Glutamatergic neuron (in vitro differentiated cells): ENCODE measurements around the gene MN1. TPM values are rescaled to one million over a fixed set of nuclear protein-coding genes. Genes with fewer than 3 reads are reported as not detected.

Experiments used
- DNase-seq: peaks from one replicate; pipeline ENCODE4 v3.0.0; 2022
- H3K27ac Mint-ChIP-seq: one replicate; pipeline ENCODE4 v1.8.0; 2020; ENCODE audit warnings: mild to moderate bottlenecking, mixed read lengths, inconsistent platforms; ENCODE audit not compliant: unreplicated experiment
- H3K27me3 Mint-ChIP-seq: one replicate; pipeline ENCODE4 v1.8.0; 2020; ENCODE audit warnings: mild to moderate bottlenecking, moderate library complexity, mixed read lengths, inconsistent platforms; ENCODE audit not compliant: unreplicated experiment
- H3K36me3 Mint-ChIP-seq: one replicate; pipeline ENCODE4 v1.8.0; 2020; ENCODE audit warnings: mild to moderate bottlenecking, mixed read lengths, inconsistent platforms; ENCODE audit not compliant: unreplicated experiment
- H3K4me1 Mint-ChIP-seq: one replicate; pipeline ENCODE4 v1.8.0; 2020; ENCODE audit warnings: mild to moderate bottlenecking, low read depth, mixed read lengths, inconsistent platforms; ENCODE audit not compliant: unreplicated experiment
- H3K4me3 Mint-ChIP-seq: one replicate; pipeline ENCODE4 v1.8.0; 2020; ENCODE audit warnings: mild to moderate bottlenecking, mixed read lengths, inconsistent platforms; ENCODE audit not compliant: unreplicated experiment
- H3K9me3 Mint-ChIP-seq: one replicate; pipeline ENCODE4 v1.8.0; 2020; ENCODE audit warnings: mild to moderate bottlenecking, moderate library complexity, mixed read lengths, inconsistent platforms; ENCODE audit not compliant: unreplicated experiment
- CTCF ChIP-seq: fragments of 200-600 bp; sonication (generic); IDR thresholded peaks from one replicate; pipeline ENCODE4 v1.5.0; 2021; ENCODE audit not compliant: partially characterized antibody, unreplicated experiment
- total RNA-seq: library from RNA; stranded (reverse); fragmentation: NEBNext Ultra II Directional; extraction: Animal tissue kit (Norgen Biotek cat#: 25700); gene quantifications from one replicate; pipeline ENCODE4 v1.2.1, GENCODE V29; 2021; ENCODE audit not compliant: unreplicated experiment

Gene MN1
- total RNA-seq, 1 donor from 2014 or later: 0.91 TPM

GRCh38 chr22:27816552-27816951, 15.0 kb upstream of the MN1 start:
- TF ChIP-seq CTCF: no peak
- Mint-ChIP-seq H3K36me3 (no peaks in the 10 kb centered on the region), H3K4me3 (no peak overlapping the region), H3K27me3 (no peaks in the 10 kb centered on the region), H3K4me1 (no peaks in the 10 kb centered on the region), H3K9me3 (peaks cover 1% of the 10 kb centered on the region), H3K27ac (no peak overlapping the region)
- no peak for DNase-seq

- Mint-ChIP-seq H3K9me3 (peaks cover 1% of the 10 kb centered on the region), H3K27me3 (no peaks in the 10 kb centered on the region), H3K4me3 (no peak overlapping the region), H3K4me1 (no peaks in the 10 kb centered on the region), H3K27ac (no peak overlapping the region), H3K36me3 (no peaks in the 10 kb centered on the region)
- DNase-seq: no peak
- TF ChIP-seq CTCF: no peak
Observed at GRCh38 chr22:27815826-27816530, 14.4 kb upstream of the MN1 start.

DNA sequence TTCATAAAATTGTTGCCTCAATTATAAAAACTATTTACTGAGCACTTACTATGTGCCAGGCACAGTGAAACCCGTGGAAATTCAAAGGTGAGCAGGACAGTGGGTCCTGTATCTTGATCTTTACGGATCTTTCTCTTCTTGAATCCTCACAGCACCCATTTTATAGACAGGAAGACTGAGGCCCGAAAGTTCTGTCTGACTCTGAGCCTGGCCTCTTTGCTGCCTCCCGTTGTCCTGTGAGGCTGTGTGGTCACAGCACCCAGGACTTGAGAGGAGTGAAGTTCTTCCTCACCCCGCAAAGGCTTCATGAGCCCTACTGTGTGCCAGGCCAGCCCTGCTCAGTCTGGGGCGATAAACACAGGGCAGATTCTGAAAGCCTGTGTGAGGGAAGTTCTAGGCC, 13.4 kb upstream of the MN1 start:
- H3K27ac Mint-ChIP-seq: no peak overlapping the region
- TF ChIP-seq CTCF: no peak

DNA sequence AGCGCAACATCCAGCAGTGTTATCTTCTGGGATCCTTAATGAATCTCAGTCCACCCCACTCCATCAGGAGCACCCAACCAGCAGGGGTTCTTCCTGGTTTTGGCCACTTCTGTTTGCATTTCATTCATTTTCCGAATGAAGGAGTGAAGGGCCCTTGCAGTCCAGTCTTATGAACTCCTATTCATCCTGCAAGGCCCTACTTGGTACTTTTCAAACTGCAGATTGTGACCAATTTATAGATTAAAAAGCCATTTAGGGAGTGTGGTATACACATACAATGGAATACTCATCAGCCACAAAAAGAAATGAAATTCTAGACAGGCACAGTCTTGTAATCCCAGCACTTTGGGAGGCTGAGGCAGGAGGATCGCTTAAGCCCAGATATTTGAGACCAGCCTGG, 10.2 kb upstream of the MN1 start:
- Mint-ChIP-seq H3K9me3 (peaks cover 3% of the 10 kb centered on the region), H3K4me3 (no peak overlapping the region), H3K36me3 (no peaks in the 10 kb centered on the region), H3K27ac (no peak overlapping the region), H3K4me1 (peaks cover 5% of the 10 kb centered on the region), H3K27me3 (peaks cover 4% of the 10 kb centered on the region)
- DNase-seq: no peak
- no peak for TF ChIP-seq CTCF

More for the DNA sequence above, 13.4 kb upstream of the MN1 start:
- no peaks in the 10 kb centered on the region for H3K36me3 Mint-ChIP-seq
- no peaks in the 10 kb centered on the region for H3K4me1 Mint-ChIP-seq
- H3K9me3 Mint-ChIP-seq: peaks cover 1% of the 10 kb centered on the region
- no peak for DNase-seq
- H3K4me3 Mint-ChIP-seq: no peak overlapping the region
- no peaks in the 10 kb centered on the region for H3K27me3 Mint-ChIP-seq

DNA sequence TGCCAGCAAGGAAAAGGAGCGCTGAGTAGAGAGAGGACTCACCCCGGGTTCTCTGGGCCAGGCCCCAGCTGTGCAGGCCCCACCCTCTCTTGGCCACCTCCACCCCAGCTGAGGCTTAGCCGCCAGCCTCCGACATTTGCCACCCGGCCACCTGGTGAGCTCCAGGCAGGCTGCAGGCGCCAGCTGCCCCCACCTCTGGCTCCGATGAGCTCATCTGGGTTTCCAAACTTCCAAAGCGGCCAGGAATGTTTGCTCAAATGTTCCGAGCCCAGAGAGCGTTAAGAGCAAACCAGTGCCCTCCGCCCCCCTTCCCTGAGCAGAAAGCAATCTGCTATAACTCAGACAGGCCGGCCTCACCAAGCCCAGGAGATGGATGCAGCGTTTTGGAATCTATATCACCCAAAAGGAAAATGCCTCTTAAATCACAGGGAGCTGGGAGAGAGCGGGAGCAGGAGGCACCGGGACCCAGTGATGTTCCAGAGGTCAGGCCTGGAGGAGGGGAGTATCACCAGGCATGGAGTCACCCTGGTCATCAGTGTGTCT, 9.1 kb upstream of the MN1 start:
- DNase-seq: no peak
- Mint-ChIP-seq H3K9me3 (peaks cover 2% of the 10 kb centered on the region), H3K4me1 (peaks cover 5% of the 10 kb centered on the region), H3K27ac (no peak overlapping the region), H3K27me3 (peaks cover 8% of the 10 kb centered on the region), H3K36me3 (no peaks in the 10 kb centered on the region), H3K4me3 (no peak overlapping the region)
- TF ChIP-seq CTCF: no peak
